WTC11 (cell line): ENCODE measurements around the gene STAT6. TPM values are rescaled to one million over a fixed set of nuclear protein-coding genes. Genes with fewer than 3 reads are reported as not detected.

Experiments
- ATAC-seq: fragments of 200-7000 bp; cut with Tn5 transposase; 2 replicates; pipeline ENCODE4 v1.10.0; 2021; ENCODE audit warnings: mild to moderate bottlenecking, moderate library complexity
- CTCF ChIA-PET: fragments of 300-600 bp; sonication (Branson Sonifier 250); formaldehyde crosslinking; loops from one replicate; lab custom pipeline; 2021; ENCODE audit warnings: antibody characterized with exemption; lab: Charles Lee
- POLR2A ChIA-PET: fragments of 350-600 bp; sonication (Branson Sonifier 250); formaldehyde crosslinking; loops from one replicate; lab custom pipeline; 2021; ENCODE audit warnings: antibody characterized with exemption; lab: Charles Lee
- DNase-seq: peaks from one replicate; pipeline ENCODE4 v3.0.0; 2021; ENCODE audit warnings: low spot score
- H3K27ac Mint-ChIP-seq: 2 replicates; pipeline ENCODE4 v1.8.0; 2021; ENCODE audit warnings: mixed read lengths
- H3K27me3 Mint-ChIP-seq: 2 replicates; pipeline ENCODE4 v1.8.0; 2021; ENCODE audit warnings: low read depth, mild to moderate bottlenecking, moderate library complexity, mixed read lengths
- H3K36me3 Mint-ChIP-seq: 2 replicates; pipeline ENCODE4 v1.8.0; 2021; ENCODE audit warnings: mixed read lengths
- H3K4me1 Mint-ChIP-seq: 2 replicates; pipeline ENCODE4 v1.8.0; 2022; ENCODE audit warnings: mixed read lengths
- H3K4me3 Mint-ChIP-seq: 2 replicates; pipeline ENCODE4 v1.8.0; 2021; ENCODE audit warnings: mild to moderate bottlenecking, moderate library complexity, mixed read lengths
- H3K9me3 Mint-ChIP-seq: 2 replicates; pipeline ENCODE4 v1.8.0; 2021; ENCODE audit warnings: mixed read lengths
- CREM ChIP-seq: sonication (generic); formaldehyde crosslinking; IDR thresholded peaks from 2 replicates; pipeline ENCODE4 v1.8.1; 2022; ENCODE audit warnings: mild to moderate bottlenecking, missing genetic modification reagents, moderate library complexity
- FOXK1 ChIP-seq: sonication (generic); formaldehyde crosslinking; IDR thresholded peaks from 2 replicates; pipeline ENCODE4 v1.8.0; 2022; ENCODE audit warnings: mild to moderate bottlenecking, moderate library complexity, missing genetic modification reagents
- GRHL2 ChIP-seq: fragments of 250-450 bp; sonication (Bioruptor Pico); IDR thresholded peaks from 2 replicates; pipeline ENCODE4 v1.8.0; 2022; ENCODE audit warnings: mild to moderate bottlenecking, moderate library complexity; ENCODE audit not compliant: insufficient replicate concordance, severe bottlenecking
- KAT7 ChIP-seq: sonication (generic); formaldehyde crosslinking; IDR thresholded peaks from 2 replicates; pipeline ENCODE4 v1.8.1; 2023; ENCODE audit warnings: missing genetic modification reagents, mild to moderate bottlenecking, borderline replicate concordance
- MAX ChIP-seq: sonication (generic); formaldehyde crosslinking; IDR thresholded peaks from 2 replicates; pipeline ENCODE4 v1.8.0; 2022; ENCODE audit warnings: mild to moderate bottlenecking, missing genetic modification reagents
- PREB ChIP-seq: sonication (generic); formaldehyde crosslinking; IDR thresholded peaks from 2 replicates; pipeline ENCODE4 v1.8.1; 2022; ENCODE audit warnings: mild to moderate bottlenecking, missing genetic modification reagents, moderate library complexity, borderline replicate concordance
- SMAD4 ChIP-seq: sonication (generic); formaldehyde crosslinking; IDR thresholded peaks from 2 replicates; pipeline ENCODE4 v1.8.0; 2022; ENCODE audit warnings: mild to moderate bottlenecking, missing genetic modification reagents
- SP1 ChIP-seq: sonication (generic); formaldehyde crosslinking; conservative IDR thresholded peaks from 2 replicates; pipeline ENCODE4 v1.8.1; 2022; ENCODE audit warnings: missing genetic modification reagents
- USF1 ChIP-seq: sonication (generic); formaldehyde crosslinking; IDR thresholded peaks from 2 replicates; pipeline ENCODE4 v1.8.0; 2022; ENCODE audit warnings: mild to moderate bottlenecking, missing genetic modification reagents
- ZNF219 ChIP-seq: sonication (generic); formaldehyde crosslinking; IDR thresholded peaks from 2 replicates; pipeline ENCODE4 v1.8.0; 2023; ENCODE audit warnings: missing genetic modification reagents, mild to moderate bottlenecking, borderline replicate concordance
- total RNA-seq: library from RNA; stranded (reverse); gene quantifications from 3 replicates; pipeline ENCODE4 v1.2.3, GENCODE V29; 2021
- TF ChIP-seq, protein P1 (sequence below): sonication (generic); formaldehyde crosslinking; IDR thresholded peaks from 2 replicates; pipeline ENCODE4 v1.8.1; 2023; ENCODE audit warnings: mild to moderate bottlenecking, missing genetic modification reagents, moderate library complexity
- TF ChIP-seq, protein P2 (sequence below): sonication (generic); formaldehyde crosslinking; IDR thresholded peaks from 2 replicates; pipeline ENCODE4 v1.8.1; 2022; ENCODE audit warnings: mild to moderate bottlenecking, moderate library complexity, missing genetic modification reagents
- TF ChIP-seq, protein P3 (sequence below): fragments of 200-600 bp; IDR thresholded peaks from 2 replicates; pipeline ENCODE4 v1.8.0; 2022; ENCODE audit warnings: antibody characterized with exemption
- TF ChIP-seq, protein P4 (sequence below): fragments of 250-450 bp; sonication (Bioruptor Pico); IDR thresholded peaks from 2 replicates; pipeline ENCODE4 v1.9.0; 2021; ENCODE audit warnings: mild to moderate bottlenecking, borderline replicate concordance

Gene STAT6
- total RNA-seq, 1 experiment from 2014 or later, result 47.0 TPM

- no peaks in the 10 kb centered on the region for H3K27me3 Mint-ChIP-seq
- TF ChIP-seq, protein P1, sequence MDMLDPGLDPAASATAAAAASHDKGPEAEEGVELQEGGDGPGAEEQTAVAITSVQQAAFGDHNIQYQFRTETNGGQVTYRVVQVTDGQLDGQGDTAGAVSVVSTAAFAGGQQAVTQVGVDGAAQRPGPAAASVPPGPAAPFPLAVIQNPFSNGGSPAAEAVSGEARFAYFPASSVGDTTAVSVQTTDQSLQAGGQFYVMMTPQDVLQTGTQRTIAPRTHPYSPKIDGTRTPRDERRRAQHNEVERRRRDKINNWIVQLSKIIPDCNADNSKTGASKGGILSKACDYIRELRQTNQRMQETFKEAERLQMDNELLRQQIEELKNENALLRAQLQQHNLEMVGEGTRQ, result no peak
- no peak for TF ChIP-seq ZNF219 (CRISPR knock-in tag)
- TF ChIP-seq SMAD4, result no peak
- TF ChIP-seq, protein P2, sequence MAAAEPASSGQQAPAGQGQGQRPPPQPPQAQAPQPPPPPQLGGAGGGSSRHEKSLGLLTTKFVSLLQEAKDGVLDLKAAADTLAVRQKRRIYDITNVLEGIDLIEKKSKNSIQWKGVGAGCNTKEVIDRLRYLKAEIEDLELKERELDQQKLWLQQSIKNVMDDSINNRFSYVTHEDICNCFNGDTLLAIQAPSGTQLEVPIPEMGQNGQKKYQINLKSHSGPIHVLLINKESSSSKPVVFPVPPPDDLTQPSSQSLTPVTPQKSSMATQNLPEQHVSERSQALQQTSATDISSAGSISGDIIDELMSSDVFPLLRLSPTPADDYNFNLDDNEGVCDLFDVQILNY (CRISPR knock-in tag), result no peak
- TF ChIP-seq GRHL2 (CRISPR knock-in tag), result no peak
- no peak for TF ChIP-seq PREB (CRISPR knock-in tag)
- TF ChIP-seq SP1, result peak; percentile 37; the same call in 1 of the 2 replicates
- TF ChIP-seq, protein P3, sequence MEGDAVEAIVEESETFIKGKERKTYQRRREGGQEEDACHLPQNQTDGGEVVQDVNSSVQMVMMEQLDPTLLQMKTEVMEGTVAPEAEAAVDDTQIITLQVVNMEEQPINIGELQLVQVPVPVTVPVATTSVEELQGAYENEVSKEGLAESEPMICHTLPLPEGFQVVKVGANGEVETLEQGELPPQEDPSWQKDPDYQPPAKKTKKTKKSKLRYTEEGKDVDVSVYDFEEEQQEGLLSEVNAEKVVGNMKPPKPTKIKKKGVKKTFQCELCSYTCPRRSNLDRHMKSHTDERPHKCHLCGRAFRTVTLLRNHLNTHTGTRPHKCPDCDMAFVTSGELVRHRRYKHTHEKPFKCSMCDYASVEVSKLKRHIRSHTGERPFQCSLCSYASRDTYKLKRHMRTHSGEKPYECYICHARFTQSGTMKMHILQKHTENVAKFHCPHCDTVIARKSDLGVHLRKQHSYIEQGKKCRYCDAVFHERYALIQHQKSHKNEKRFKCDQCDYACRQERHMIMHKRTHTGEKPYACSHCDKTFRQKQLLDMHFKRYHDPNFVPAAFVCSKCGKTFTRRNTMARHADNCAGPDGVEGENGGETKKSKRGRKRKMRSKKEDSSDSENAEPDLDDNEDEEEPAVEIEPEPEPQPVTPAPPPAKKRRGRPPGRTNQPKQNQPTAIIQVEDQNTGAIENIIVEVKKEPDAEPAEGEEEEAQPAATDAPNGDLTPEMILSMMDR, result no peak
- no peak for TF ChIP-seq CREM (CRISPR knock-in tag)
- TF ChIP-seq FOXK1, result 0 out of 2 replicates have a peak, but pooled peaks have one; percentile 31
- no peak for TF ChIP-seq KAT7 (CRISPR knock-in tag)
- TF ChIP-seq MAX (CRISPR knock-in tag), result peak; percentile 33; the same call in 1 of the 2 replicates
- TF ChIP-seq USF1, result peak; percentile 14; the same call in 1 of the 2 replicates
- TF ChIP-seq, protein P4, sequence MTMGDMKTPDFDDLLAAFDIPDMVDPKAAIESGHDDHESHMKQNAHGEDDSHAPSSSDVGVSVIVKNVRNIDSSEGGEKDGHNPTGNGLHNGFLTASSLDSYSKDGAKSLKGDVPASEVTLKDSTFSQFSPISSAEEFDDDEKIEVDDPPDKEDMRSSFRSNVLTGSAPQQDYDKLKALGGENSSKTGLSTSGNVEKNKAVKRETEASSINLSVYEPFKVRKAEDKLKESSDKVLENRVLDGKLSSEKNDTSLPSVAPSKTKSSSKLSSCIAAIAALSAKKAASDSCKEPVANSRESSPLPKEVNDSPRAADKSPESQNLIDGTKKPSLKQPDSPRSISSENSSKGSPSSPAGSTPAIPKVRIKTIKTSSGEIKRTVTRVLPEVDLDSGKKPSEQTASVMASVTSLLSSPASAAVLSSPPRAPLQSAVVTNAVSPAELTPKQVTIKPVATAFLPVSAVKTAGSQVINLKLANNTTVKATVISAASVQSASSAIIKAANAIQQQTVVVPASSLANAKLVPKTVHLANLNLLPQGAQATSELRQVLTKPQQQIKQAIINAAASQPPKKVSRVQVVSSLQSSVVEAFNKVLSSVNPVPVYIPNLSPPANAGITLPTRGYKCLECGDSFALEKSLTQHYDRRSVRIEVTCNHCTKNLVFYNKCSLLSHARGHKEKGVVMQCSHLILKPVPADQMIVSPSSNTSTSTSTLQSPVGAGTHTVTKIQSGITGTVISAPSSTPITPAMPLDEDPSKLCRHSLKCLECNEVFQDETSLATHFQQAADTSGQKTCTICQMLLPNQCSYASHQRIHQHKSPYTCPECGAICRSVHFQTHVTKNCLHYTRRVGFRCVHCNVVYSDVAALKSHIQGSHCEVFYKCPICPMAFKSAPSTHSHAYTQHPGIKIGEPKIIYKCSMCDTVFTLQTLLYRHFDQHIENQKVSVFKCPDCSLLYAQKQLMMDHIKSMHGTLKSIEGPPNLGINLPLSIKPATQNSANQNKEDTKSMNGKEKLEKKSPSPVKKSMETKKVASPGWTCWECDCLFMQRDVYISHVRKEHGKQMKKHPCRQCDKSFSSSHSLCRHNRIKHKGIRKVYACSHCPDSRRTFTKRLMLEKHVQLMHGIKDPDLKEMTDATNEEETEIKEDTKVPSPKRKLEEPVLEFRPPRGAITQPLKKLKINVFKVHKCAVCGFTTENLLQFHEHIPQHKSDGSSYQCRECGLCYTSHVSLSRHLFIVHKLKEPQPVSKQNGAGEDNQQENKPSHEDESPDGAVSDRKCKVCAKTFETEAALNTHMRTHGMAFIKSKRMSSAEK (CRISPR knock-in tag), result no peak
- TF ChIP-seq, all 79 proteins: peak for 4
- Mint-ChIP-seq H3K4me3 (peak overlapping the region; percentile 72), H3K36me3 (peaks cover 5% of the 10 kb centered on the region), H3K4me1 (peaks cover 36% of the 10 kb centered on the region), H3K27ac (peak overlapping the region; percentile 98), H3K9me3 (no peaks in the 10 kb centered on the region)
- CTCF ChIA-PET, result interaction anchor here (0.7 to 5.7 kb wide), 20 partner anchors 8 to 133 kb away, joined by 3 to 270 read pairs (median 25); partner anchors contain the start of genes LRP1, MYO1A, NAB2 and NEMP1
- POLR2A ChIA-PET, result interaction anchor here (0.6 to 3.9 kb wide), 12 partner anchors 11 to 921 kb away, joined by 3 to 65 read pairs (median 11); partner anchors contain the start of genes LRP1, NAB2, NEMP1 and SMARCC2
- ATAC-seq (peak; percentile 75), DNase-seq (peak; percentile 93)
Observed at GRCh38 chr12:57110104-57111030, 795 bp downstream of the STAT6 start.
